Osteoblast (primary cell): ENCODE results near the gene LCN2. TPM values are rescaled to one million over a fixed set of nuclear protein-coding genes. Genes with fewer than 3 reads are reported as not detected.

Source experiments
- DNase-seq: peaks from one replicate; pipeline ENCODE4 v3.0.0; 2011; ENCODE audit warnings: low spot score, mixed read lengths; ENCODE audit not compliant: insufficient read length; ENCODE audit errors: missing footprints
- H2AFZ ChIP-seq: 2 replicates; pipeline ENCODE4 v1.6.0; 2011; ENCODE audit warnings: mild to moderate bottlenecking, low read length
- H3K27ac ChIP-seq: 2 replicates; pipeline ENCODE4 v1.5.1; 2011; ENCODE audit warnings: mild to moderate bottlenecking, low read depth, low read length, moderate library complexity
- H3K27me3 ChIP-seq: 2 replicates; pipeline ENCODE4 v1.6.0; 2012; ENCODE audit warnings: mild to moderate bottlenecking, control low read depth, inconsistent platforms, low read length, moderate library complexity; ENCODE audit not compliant: insufficient read depth
- H3K36me3 ChIP-seq: 2 replicates; pipeline ENCODE4 v1.5.1; 2011; ENCODE audit warnings: mild to moderate bottlenecking, low read length, control low read depth, moderate library complexity; ENCODE audit not compliant: insufficient read depth
- H3K4me1 ChIP-seq: 2 replicates; pipeline ENCODE4 v1.5.1; 2011; ENCODE audit warnings: mild to moderate bottlenecking, low read length, control low read depth, moderate library complexity; ENCODE audit not compliant: insufficient read depth
- H3K4me2 ChIP-seq: 2 replicates; pipeline ENCODE4 v1.6.0; 2011; ENCODE audit warnings: mild to moderate bottlenecking, low read length; ENCODE audit not compliant: insufficient read depth
- H3K4me3 ChIP-seq: fragments of 200-600 bp; sonication (generic); 3 replicates; pipeline ENCODE4 v1.5.1; 2012; ENCODE audit warnings: mild to moderate bottlenecking, low read length, inconsistent platforms; ENCODE audit not compliant: insufficient read depth
- H3K79me2 ChIP-seq: 2 replicates; pipeline ENCODE4 v1.6.0; 2012; ENCODE audit warnings: mild to moderate bottlenecking, low read length, control low read depth, inconsistent platforms; ENCODE audit not compliant: insufficient read depth
- H3K9me3 ChIP-seq: 2 replicates; pipeline ENCODE4 v1.5.1; 2011; ENCODE audit warnings: low read depth, low read length, control low read depth
- H4K20me1 ChIP-seq: 2 replicates; pipeline ENCODE4 v1.6.0; 2012; ENCODE audit warnings: mild to moderate bottlenecking, low read length, control low read depth; ENCODE audit not compliant: insufficient read depth
- total RNA-seq: library from RNA; depleted of rRNA; stranded (reverse); fragments of >200 nt; gene quantifications from 2 replicates; pipeline ENCODE4 v1.2.3, GENCODE V29; 2012
- TF ChIP-seq, protein P1 (sequence below): IDR thresholded peaks from 2 replicates; pipeline ENCODE4 v1.5.1; 2011; ENCODE audit warnings: mild to moderate bottlenecking, low read depth, low read length, moderate library complexity; ENCODE audit errors: extremely low read depth

The LCN2 gene
- total RNA-seq = not detected in 2 replicates

GRCh38 chr9:128149001-128149701 is at the start of gene LCN2:
Gene LCN2 (plus strand): TSS chr9:128149453. CDS start chr9:128149526, 73 bp downstream.
- TF ChIP-seq, protein P1, sequence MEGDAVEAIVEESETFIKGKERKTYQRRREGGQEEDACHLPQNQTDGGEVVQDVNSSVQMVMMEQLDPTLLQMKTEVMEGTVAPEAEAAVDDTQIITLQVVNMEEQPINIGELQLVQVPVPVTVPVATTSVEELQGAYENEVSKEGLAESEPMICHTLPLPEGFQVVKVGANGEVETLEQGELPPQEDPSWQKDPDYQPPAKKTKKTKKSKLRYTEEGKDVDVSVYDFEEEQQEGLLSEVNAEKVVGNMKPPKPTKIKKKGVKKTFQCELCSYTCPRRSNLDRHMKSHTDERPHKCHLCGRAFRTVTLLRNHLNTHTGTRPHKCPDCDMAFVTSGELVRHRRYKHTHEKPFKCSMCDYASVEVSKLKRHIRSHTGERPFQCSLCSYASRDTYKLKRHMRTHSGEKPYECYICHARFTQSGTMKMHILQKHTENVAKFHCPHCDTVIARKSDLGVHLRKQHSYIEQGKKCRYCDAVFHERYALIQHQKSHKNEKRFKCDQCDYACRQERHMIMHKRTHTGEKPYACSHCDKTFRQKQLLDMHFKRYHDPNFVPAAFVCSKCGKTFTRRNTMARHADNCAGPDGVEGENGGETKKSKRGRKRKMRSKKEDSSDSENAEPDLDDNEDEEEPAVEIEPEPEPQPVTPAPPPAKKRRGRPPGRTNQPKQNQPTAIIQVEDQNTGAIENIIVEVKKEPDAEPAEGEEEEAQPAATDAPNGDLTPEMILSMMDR = no peak
- H3K36me3 ChIP-seq = no peaks in the 10 kb centered on the region
- H3K79me2 ChIP-seq = no peaks in the 10 kb centered on the region

GRCh38 chr9:128099932-128100491 is 49.2 kb upstream of the LCN2 start:
- Histone ChIP-seq H4K20me1 (peaks cover 5% of the 10 kb centered on the region), H3K4me3 (peak overlapping the region; percentile 76), H3K36me3 (peaks cover 39% of the 10 kb centered on the region), H3K27me3 (no peaks in the 10 kb centered on the region), H3K4me1 (peaks cover 29% of the 10 kb centered on the region), H3K79me2 (peaks cover 82% of the 10 kb centered on the region), H3K9me3 (no peaks in the 10 kb centered on the region), H3K4me2 (peak overlapping the region; percentile 86), H3K27ac (peak overlapping the region; percentile 99), H2AFZ (no peak overlapping the region)
- DNase-seq = peak; percentile 91
- TF ChIP-seq, protein P1 = no peak

More at GRCh38 chr9:128149001-128149701, at the start of gene LCN2:
- Histone ChIP-seq H2AFZ (no peak within 1 kb of the TSS), H4K20me1 (no peaks in the 10 kb centered on the region), H3K4me1 (no peaks in the 10 kb centered on the region), H3K27me3 (peaks cover 5% of the 10 kb centered on the region), H3K4me3 (no peak within 1 kb of the TSS), H3K9me3 (no peaks in the 10 kb centered on the region), H3K4me2 (no peak within 1 kb of the TSS), H3K27ac (no peak within 1 kb of the TSS)
- DNase-seq = peak; percentile 65

- TF ChIP-seq, protein P1 = no peak
- peak; percentile 23 for DNase-seq
- Histone ChIP-seq H3K27me3 (no peaks in the 10 kb centered on the region), H3K4me2 (peak overlapping the region; percentile 86), H4K20me1 (peaks cover 5% of the 10 kb centered on the region), H3K4me3 (no peak overlapping the region), H2AFZ (no peak overlapping the region), H3K27ac (peak overlapping the region; percentile 99), H3K4me1 (peaks cover 26% of the 10 kb centered on the region), H3K36me3 (peaks cover 44% of the 10 kb centered on the region), H3K79me2 (peaks cover 79% of the 10 kb centered on the region), H3K9me3 (no peaks in the 10 kb centered on the region)
Measured at GRCh38 chr9:128100581-128100980, 48.7 kb upstream of the LCN2 start.

- Histone ChIP-seq H3K27ac (peak overlapping the region; percentile 99), H3K9me3 (no peaks in the 10 kb centered on the region), H3K36me3 (peaks cover 51% of the 10 kb centered on the region), H3K4me1 (peaks cover 26% of the 10 kb centered on the region), H3K79me2 (peaks cover 74% of the 10 kb centered on the region), H3K27me3 (no peaks in the 10 kb centered on the region), H3K4me3 (no peak overlapping the region), H4K20me1 (peaks cover 5% of the 10 kb centered on the region), H2AFZ (no peak overlapping the region), H3K4me2 (no peak overlapping the region)
- TF ChIP-seq, protein P1 = no peak
- peak; percentile 48 for DNase-seq
Measured at GRCh38 chr9:128101231-128101661, 48.0 kb upstream of the LCN2 start.
